ENCODE results near the gene MPDZ. TPM values are rescaled to one million over a fixed set of nuclear protein-coding genes. Genes with fewer than 3 reads are reported as not detected.
A peak's percentile ranks its signal among the peaks of the same experiment; 100 is the strongest.

MPDZ gene
- total RNA-seq, 1 donor, result 62.6 TPM

- no peak for DNase-seq (ENCODE audit: low read depth)
- no peak overlapping the region for H3K4me3 ChIP-seq (ENCODE audit: low read depth, low read length)
- TF ChIP-seq CTCF (IDR thresholded peaks at IDR 0.05; ENCODE audit: insufficient read depth, low read depth, low read length), result no peak
These were observed 156.6 kb downstream of the MPDZ start for GRCh38 chr9:13122756-13123369.

GRCh38 chr9:13118313-13118712 is 161.2 kb downstream of the MPDZ start:
- no peak overlapping the region for H3K4me3 ChIP-seq (ENCODE audit: low read depth, low read length)
- no peak for TF ChIP-seq CTCF (IDR thresholded peaks at IDR 0.05; ENCODE audit: insufficient read depth, low read depth, low read length)
- DNase-seq (ENCODE audit: low read depth), result no peak

DNA sequence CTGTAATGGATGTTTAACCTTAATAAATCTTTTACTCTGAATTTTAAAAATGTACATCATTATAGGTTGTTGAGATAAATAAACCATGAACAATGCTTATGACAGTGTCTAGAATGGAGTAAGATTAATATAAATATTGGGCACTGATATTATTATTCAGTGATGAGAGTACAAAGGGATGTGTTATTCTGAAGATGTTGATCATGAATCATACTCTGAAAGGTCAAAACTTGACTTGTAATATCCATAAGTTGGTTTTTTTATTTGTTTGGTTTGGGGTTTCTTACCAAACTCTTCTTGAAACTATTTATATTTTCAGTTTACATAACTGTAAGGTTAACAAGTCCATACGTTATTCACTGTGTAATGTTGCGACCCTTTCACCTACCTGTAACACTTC is 163.2 kb downstream of the MPDZ start:
- DNase-seq (ENCODE audit: low read depth), result no peak
- TF ChIP-seq CTCF (IDR thresholded peaks at IDR 0.05; ENCODE audit: insufficient read depth, low read depth, low read length), result no peak
- no peak overlapping the region for H3K4me3 ChIP-seq (ENCODE audit: low read depth, low read length)

DNA sequence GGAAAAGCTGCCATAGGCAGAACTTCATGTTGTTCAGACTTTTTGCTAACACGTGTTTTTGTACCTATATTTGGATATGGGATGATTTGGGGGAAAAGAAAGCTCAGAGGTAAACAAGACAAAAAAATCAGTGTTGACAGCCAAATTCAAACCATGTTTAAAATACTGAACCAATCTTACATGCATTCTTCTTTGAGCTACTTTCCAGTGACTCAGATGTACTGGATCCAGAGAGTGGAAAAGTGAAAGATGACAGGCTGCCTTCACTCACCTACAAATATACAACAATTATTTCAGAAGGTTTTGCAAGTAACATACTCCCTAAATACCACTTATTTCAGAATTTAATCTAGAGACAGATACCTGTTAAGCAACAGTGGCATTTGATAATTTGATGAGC is 165.7 kb downstream of the MPDZ start:
- no peak overlapping the region for H3K4me3 ChIP-seq (ENCODE audit: low read depth, low read length)
- TF ChIP-seq CTCF (IDR thresholded peaks at IDR 0.05; ENCODE audit: insufficient read depth, low read depth, low read length), result no peak
- peak; percentile 6 for DNase-seq (ENCODE audit: low read depth)

- H3K4me3 ChIP-seq (ENCODE audit: low read depth, low read length), result no peak overlapping the region
- peak; percentile 64 for DNase-seq (ENCODE audit: low read depth)
- no peak for TF ChIP-seq CTCF (IDR thresholded peaks at IDR 0.05; ENCODE audit: insufficient read depth, low read depth, low read length)
These were observed 166.3 kb downstream of the MPDZ start for GRCh38 chr9:13113216-13113615.

GRCh38 chr9:13111778-13112177 is 167.7 kb downstream of the MPDZ start:
- no peak for TF ChIP-seq CTCF (IDR thresholded peaks at IDR 0.05; ENCODE audit: insufficient read depth, low read depth, low read length)
- DNase-seq (ENCODE audit: low read depth), result no peak
- no peak overlapping the region for H3K4me3 ChIP-seq (ENCODE audit: low read depth, low read length)
